Prostate gland (tissue), 2 donors: ENCODE measurements around the gene MCM6.

Experiments used
- CTCF ChIP-seq, 4 experiments: fragments of 200-600 bp in 2 of 4; fragments of 450-650 bp in 2 of 4; sonication (generic) in 2 of 4; IDR thresholded peaks; 1 replicate in 3 of 4; 2 replicates in 1 of 4; pipeline ENCODE4 v1.5.1; 2016 to 2019; ENCODE audit warnings: antibody characterized with exemption in 4 of 4, mild to moderate bottlenecking in 2 of 4, moderate library complexity in 2 of 4
- POLR2A ChIP-seq: fragments of 450-650 bp; IDR thresholded peaks from one replicate; pipeline ENCODE4 v1.6.1; 2016; ENCODE audit warnings: antibody characterized with exemption, mild to moderate bottlenecking

GRCh38 chr2:135882415-135882814, 6.2 kb upstream of the MCM6 start:
- TF ChIP-seq CTCF (IDR thresholded peaks at IDR 0.05) (no peak), POLR2A (no peak)
